GM19324 (cell line): ENCODE measurements around the gene RGS6.

Source experiments
- ATAC-seq: cut with Tn5 transposase; IDR thresholded peaks from one replicate; pipeline ENCODE4 v1.9.1; 2021; ENCODE audit warnings: mild to moderate bottlenecking, moderate library complexity; ENCODE audit not compliant: unreplicated experiment, low FRiP score

Gene RGS6

GRCh38 chr14:72479461-72479931 is 547.3 kb downstream of the RGS6 start:
- no peak for ATAC-seq

- no peak for ATAC-seq
These were observed 548.4 kb downstream of the RGS6 start for GRCh38 chr14:72480464-72481243.

- no peak for ATAC-seq
These were observed 551.1 kb downstream of the RGS6 start for GRCh38 chr14:72483311-72483710.

GRCh38 chr14:72485695-72486094 is 553.5 kb downstream of the RGS6 start:
- no peak for ATAC-seq

GRCh38 chr14:72488514-72488913 is 556.3 kb downstream of the RGS6 start:
- ATAC-seq: no peak

GRCh38 chr14:72492196-72492595 is 560.0 kb downstream of the RGS6 start:
- ATAC-seq: no peak

- ATAC-seq: no peak
These were observed 563.4 kb downstream of the RGS6 start for GRCh38 chr14:72495668-72496067.

GRCh38 chr14:72498646-72499045 is 566.4 kb downstream of the RGS6 start:
- ATAC-seq: no peak

GRCh38 chr14:72499746-72500145 is 567.5 kb downstream of the RGS6 start:
- no peak for ATAC-seq

GRCh38 chr14:72500234-72500838 is 568.1 kb downstream of the RGS6 start:
- no peak for ATAC-seq

- ATAC-seq: no peak
These were observed 569.2 kb downstream of the RGS6 start for GRCh38 chr14:72501439-72501838.

GRCh38 chr14:72503271-72503670 is 571.0 kb downstream of the RGS6 start:
- no peak for ATAC-seq

GRCh38 chr14:72503696-72504368 is 571.6 kb downstream of the RGS6 start:
- no peak for ATAC-seq

- no peak for ATAC-seq
These were observed 578.3 kb downstream of the RGS6 start for GRCh38 chr14:72510566-72510965.

GRCh38 chr14:72512281-72512680 is 580.1 kb downstream of the RGS6 start:
- ATAC-seq: no peak

GRCh38 chr14:72512925-72513324 is 580.7 kb downstream of the RGS6 start:
- ATAC-seq: no peak

- no peak for ATAC-seq
These were observed 581.1 kb downstream of the RGS6 start for GRCh38 chr14:72513346-72513745.

GRCh38 chr14:72513965-72514659 is 581.9 kb downstream of the RGS6 start:
- ATAC-seq: no peak

- ATAC-seq: no peak
These were observed 582.4 kb downstream of the RGS6 start for GRCh38 chr14:72514660-72515025.

- no peak for ATAC-seq
These were observed 583.8 kb downstream of the RGS6 start for GRCh38 chr14:72515779-72516770.
